ENCODE results near the gene SLC1A7. TPM values are rescaled to one million over a fixed set of nuclear protein-coding genes. Genes with fewer than 3 reads are reported as not detected.

The SLC1A7 gene
- total RNA-seq, 1 donor from 2014 or later = not detected

- DNase-seq (ENCODE audit: low read depth) = no peak
- Histone ChIP-seq H3K4me3 (ENCODE audit: low read depth, low read length) (no peak overlapping the region), H3K27me3 (ENCODE audit: control insufficient read depth, insufficient read depth, low read length) (peaks cover 34% of the 10 kb centered on the region), H3K36me3 (ENCODE audit: control insufficient read depth, insufficient read depth, low read length) (no peaks in the 10 kb centered on the region)
- no peak for TF ChIP-seq CTCF (IDR thresholded peaks at IDR 0.05; ENCODE audit: insufficient read depth, low read length, poor library complexity, severe bottlenecking)
Observed at GRCh38 chr1:53063744-53064515, 78.5 kb downstream of the SLC1A7 start.

- peak overlapping the region; percentile 37 for H3K4me3 ChIP-seq (ENCODE audit: low read depth, low read length)
- peaks cover 34% of the 10 kb centered on the region for H3K27me3 ChIP-seq (ENCODE audit: control insufficient read depth, insufficient read depth, low read length)
- H3K36me3 ChIP-seq (ENCODE audit: control insufficient read depth, insufficient read depth, low read length) = no peaks in the 10 kb centered on the region
- no peak for TF ChIP-seq CTCF (IDR thresholded peaks at IDR 0.05; ENCODE audit: insufficient read depth, low read length, poor library complexity, severe bottlenecking)
- DNase-seq (ENCODE audit: low read depth) = no peak
Observed at GRCh38 chr1:53062708-53063591, 79.5 kb downstream of the SLC1A7 start.

- H3K4me3 ChIP-seq (ENCODE audit: low read depth, low read length) = peak within 1 kb of the TSS; percentile 37
- H3K27me3 ChIP-seq (ENCODE audit: control insufficient read depth, insufficient read depth, low read length) = peaks cover 34% of the 10 kb centered on the region
- TF ChIP-seq CTCF (IDR thresholded peaks at IDR 0.05; ENCODE audit: insufficient read depth, low read length, poor library complexity, severe bottlenecking) = no peak
- no peak for DNase-seq (ENCODE audit: low read depth)
- no peaks in the 10 kb centered on the region for H3K36me3 ChIP-seq (ENCODE audit: control insufficient read depth, insufficient read depth, low read length)
Observed at GRCh38 chr1:53061859-53062707, 80.4 kb downstream of the SLC1A7 start, which contains the start of gene PODN. PODN (plus strand) TSS chr1:53062213; CDS start chr1:53069856, 7,643 bp downstream.

GRCh38 chr1:53061123-53061858 is 81.1 kb downstream of the SLC1A7 start:
- Histone ChIP-seq H3K27me3 (ENCODE audit: control insufficient read depth, insufficient read depth, low read length) (peaks cover 34% of the 10 kb centered on the region), H3K36me3 (ENCODE audit: control insufficient read depth, insufficient read depth, low read length) (no peaks in the 10 kb centered on the region), H3K4me3 (ENCODE audit: low read depth, low read length) (no peak overlapping the region)
- no peak for TF ChIP-seq CTCF (IDR thresholded peaks at IDR 0.05; ENCODE audit: insufficient read depth, low read length, poor library complexity, severe bottlenecking)
- no peak for DNase-seq (ENCODE audit: low read depth)

- DNase-seq (ENCODE audit: low read depth) = no peak
Observed at GRCh38 chr1:53060579-53060978, 81.9 kb downstream of the SLC1A7 start.

More at GRCh38 chr1:53060579-53060978, 81.9 kb downstream of the SLC1A7 start:
- no peak for TF ChIP-seq CTCF (IDR thresholded peaks at IDR 0.05; ENCODE audit: insufficient read depth, low read length, poor library complexity, severe bottlenecking)
- Histone ChIP-seq H3K4me3 (ENCODE audit: low read depth, low read length) (no peak overlapping the region), H3K36me3 (ENCODE audit: control insufficient read depth, insufficient read depth, low read length) (no peaks in the 10 kb centered on the region), H3K27me3 (ENCODE audit: control insufficient read depth, insufficient read depth, low read length) (peaks cover 34% of the 10 kb centered on the region)
